Suppressor macrophage treated with lipopolysaccharide for 1 hour (primary cell): Measurements from ENCODE around the gene CD2.

Experiments used
- DNase-seq, 3 donors: peaks; one replicate each; pipeline ENCODE4 v3.0.0-alpha.2; 2020 to 2022

The CD2 gene

GRCh38 chr1:116762281-116762680 lies 8.1 kb downstream of the CD2 start:
- no peak for DNase-seq

DNA sequence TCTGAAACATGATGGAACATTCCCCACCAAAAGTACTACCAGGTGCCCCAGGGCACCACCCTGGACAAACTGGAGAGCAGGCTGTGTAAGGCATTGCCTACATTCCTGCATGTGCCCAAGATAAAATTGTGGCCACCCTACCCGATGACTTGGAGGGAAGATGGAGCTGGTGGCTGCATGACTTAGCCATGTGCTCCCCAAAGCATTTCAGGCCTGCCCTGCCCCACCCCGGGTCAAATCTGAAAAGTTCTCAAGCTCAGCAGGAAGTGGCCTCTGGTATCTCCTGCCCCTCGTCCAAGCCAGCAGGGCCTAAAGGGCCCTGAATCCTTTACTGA lies 8.5 kb downstream of the CD2 start:
- DNase-seq, result no peak

- no peak for DNase-seq
Measured at GRCh38 chr1:116763116-116763786, 9.0 kb downstream of the CD2 start.

DNA sequence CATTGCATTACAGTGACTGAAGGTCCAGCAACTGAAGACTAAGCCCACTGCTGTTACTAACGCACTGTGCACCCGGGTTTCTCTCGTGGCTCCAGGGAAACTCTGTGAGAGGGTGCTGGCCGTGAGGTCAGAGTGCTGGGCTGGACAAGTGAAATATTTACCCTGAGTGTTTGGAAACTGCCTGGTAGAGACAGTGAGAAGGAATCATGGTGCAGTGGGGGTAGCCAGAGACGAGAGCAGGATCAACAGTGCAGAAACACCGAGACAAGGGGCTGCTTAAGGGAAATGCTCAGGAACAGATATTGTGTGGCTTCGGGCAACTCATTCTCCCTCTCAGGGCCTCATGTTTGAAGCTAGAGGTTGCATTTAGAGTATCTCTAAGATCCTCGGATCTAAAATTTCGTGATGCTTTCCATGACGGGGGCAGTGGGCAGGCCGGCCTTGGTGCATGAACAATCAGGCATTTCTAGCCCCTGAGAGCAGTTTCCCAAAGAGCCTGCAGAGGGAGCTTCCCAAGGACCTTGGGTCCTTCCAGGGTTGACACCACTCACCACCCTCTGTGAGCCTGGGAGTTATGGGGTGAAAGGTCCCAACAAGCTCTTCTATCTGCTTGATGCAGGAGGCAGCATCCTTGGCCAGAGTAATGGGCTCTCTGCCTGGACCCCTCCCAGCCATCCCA lies 9.7 kb downstream of the CD2 start:
- peak in 2 of 3 donors; percentile 50 to 53 for DNase-seq

DNA sequence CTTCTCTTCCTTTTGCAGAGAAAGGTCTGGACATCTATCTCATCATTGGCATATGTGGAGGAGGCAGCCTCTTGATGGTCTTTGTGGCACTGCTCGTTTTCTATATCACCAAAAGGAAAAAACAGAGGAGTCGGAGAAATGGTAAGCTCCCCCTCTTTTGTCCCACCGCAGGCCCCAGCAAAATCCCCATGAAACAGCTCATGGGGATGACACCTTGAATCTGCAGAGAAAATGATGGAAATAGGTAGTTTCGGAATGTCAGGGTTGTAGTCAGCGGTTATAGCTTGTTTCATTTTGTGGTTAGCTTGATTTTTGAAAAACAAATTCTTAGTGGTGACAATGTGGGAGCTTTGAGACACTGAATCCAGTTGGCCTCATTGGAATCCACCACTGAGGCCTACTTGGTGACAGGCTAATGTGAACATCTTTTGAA lies 10.3 kb downstream of the CD2 start:
- no peak for DNase-seq

DNA sequence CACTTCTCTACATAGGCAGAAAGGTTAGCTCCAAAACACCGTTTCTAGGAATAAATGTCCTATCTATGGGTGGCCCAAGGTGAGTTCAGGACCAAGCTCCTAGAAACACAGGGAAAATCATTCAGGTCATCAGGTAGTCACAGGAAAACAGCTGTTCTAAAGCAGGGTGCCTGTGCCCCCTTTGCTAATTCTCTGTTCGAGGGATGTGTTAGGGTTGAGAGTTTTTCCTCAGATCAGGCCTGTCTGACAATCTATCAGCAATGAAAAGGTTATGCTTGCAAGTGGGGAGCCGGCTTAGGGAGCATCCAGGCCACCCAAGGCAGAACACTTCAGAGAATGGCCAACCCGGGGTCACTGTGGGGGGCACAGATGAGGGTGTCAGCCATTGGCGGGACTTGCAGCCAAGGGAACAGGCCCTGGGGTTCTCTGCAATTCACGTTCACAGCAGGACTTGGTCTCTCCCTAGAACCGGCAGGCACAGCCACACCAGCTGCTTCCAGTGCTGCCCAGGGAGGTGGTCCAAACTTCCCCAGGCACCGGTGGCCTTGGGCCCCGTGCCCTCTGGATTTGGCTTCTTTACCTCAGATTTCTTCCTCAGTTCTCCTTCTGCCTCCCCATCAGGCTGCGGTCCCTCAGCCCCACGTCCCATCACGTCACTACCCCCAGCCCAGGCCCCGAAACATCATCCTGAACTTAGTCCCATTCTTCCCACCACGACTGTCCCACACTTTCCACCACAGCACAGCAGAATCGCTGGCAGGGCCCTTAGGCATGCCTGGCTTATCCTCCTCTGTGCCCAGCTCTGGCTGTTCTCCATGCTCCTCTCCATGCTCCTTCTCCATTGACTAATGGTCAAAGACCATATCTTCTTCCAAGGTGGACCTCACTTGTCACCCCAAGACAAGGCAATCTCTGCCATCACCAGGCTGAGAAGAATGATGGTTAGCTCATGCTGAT lies 11.0 kb downstream of the CD2 start:
- no peak for DNase-seq

- DNase-seq, result peak in 2 of 3 donors; percentile 17 to 31
Measured at GRCh38 chr1:116765962-116766361, 11.7 kb downstream of the CD2 start.

- DNase-seq, result no peak
Measured at GRCh38 chr1:116766616-116767469, 12.6 kb downstream of the CD2 start.

DNA sequence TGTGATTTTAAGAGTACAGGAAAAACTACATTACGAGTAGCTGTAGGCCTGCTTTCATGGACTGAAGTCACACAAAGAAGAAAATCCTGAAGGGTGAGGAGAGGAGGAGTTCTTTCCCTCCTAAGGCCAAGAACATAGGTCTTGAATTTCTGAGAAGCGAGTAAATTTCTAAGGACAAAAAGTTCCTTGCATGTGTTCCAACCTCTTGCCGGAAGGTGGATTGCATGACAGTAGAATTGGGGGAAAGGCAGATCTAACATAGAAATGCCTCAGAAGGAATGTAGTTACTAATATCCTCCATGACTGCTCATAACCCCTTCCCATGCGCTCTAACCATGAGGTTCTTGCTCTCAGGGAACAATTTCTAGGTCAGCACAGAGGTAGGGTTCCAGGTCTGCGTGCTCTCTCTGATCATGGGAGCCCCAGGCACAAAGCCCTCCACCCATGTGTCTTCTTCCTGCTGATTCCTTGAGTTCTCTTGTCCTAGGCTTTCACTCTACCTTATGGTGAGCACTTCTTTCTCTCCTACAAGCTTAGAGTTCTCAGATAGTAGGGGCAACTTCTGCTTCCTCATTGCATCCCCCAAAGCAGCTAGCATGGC lies 13.7 kb downstream of the CD2 start:
- DNase-seq, result no peak

DNA sequence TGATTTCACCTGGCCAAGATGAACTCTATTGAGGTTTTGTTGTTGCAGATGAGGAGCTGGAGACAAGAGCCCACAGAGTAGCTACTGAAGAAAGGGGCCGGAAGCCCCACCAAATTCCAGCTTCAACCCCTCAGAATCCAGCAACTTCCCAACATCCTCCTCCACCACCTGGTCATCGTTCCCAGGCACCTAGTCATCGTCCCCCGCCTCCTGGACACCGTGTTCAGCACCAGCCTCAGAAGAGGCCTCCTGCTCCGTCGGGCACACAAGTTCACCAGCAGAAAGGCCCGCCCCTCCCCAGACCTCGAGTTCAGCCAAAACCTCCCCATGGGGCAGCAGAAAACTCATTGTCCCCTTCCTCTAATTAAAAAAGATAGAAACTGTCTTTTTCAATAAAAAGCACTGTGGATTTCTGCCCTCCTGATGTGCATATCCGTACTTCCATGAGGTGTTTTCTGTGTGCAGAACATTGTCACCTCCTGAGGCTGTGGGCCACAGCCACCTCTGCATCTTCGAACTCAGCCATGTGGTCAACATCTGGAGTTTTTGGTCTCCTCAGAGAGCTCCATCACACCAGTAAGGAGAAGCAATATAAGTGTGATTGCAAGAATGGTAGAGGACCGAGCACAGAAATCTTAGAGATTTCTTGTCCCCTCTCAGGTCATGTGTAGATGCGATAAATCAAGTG lies 14.3 kb downstream of the CD2 start:
- DNase-seq, result no peak

- DNase-seq, result peak in 1 of 3 donors; percentile 7
Measured at GRCh38 chr1:116769104-116769452, 14.8 kb downstream of the CD2 start.

- DNase-seq, result peak; percentile 27 to 58 (median 52)
Measured at GRCh38 chr1:116769561-116769977, 15.3 kb downstream of the CD2 start.

- no peak for DNase-seq
Measured at GRCh38 chr1:116769994-116770393, 15.8 kb downstream of the CD2 start.

DNA sequence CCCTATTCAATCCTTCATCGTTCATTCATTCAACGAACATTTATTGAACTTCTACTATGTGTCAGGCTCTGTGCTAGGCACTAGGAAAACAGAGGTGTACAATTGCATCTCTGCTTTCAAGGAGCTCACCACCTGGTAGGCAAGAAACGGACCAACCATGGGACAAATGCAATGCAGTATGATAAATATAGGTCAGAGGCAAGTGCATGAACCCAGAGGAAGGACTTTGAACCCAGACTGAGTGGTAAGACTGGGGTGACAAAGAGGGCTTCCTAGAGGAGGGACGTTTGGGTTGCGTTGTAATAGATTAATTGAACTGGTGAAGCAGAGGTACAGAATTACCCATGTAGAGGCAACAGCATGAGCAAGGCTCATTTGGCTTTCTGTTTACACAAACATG lies 16.4 kb downstream of the CD2 start:
- no peak for DNase-seq

GRCh38 chr1:116771997-116772647 lies 17.9 kb downstream of the CD2 start:
- no peak for DNase-seq

DNA sequence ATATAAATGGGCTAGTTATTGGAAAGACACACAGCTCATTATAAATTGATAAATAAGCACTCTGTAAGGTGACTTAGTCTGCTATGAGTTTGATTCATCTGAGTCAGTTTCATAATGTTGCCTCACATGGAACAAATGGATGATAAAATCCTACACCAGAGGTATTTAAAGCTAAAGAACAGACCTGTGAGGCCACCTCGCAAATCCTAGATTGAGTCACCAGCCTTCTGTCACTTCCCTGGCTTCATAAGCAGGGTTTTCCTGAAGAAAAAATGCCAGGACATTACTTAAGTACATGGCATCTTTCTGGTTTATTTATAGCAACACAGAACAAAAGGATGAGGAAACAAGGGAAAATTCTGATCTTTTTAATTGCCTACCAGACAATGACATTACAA lies 18.4 kb downstream of the CD2 start:
- peak in 2 of 3 donors; percentile 15 to 34 for DNase-seq

DNA sequence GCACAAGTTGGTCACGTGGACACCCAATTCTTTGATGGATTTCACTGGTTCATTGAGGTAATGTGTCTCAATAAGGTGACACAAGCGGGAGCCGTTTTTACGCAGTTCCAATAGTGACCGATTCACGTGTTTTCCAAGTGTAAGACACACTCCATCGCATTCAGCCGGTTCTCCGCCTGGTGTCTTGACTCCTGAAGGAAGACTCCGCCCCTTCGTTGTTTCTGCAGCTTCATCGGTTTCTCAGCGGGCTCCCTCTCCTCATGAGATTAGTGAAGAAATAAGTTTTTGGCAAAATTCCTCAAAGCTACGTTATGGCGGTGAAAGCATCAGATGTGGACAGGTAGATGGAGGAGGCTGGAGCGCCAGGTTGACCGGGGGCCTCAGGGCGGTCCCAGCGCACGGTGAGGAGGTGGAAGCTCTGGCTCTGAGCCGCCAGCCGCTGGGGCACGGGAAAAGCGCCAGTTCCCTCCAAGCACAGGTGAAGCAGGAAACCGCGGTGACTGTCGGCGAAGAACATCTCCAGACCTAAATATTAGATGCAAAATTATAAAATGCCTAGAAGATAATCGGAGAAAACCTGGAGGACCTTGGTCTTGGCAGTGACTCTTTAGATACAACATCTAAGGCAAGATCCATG lies 21.0 kb downstream of the CD2 start:
- no peak for DNase-seq

DNA sequence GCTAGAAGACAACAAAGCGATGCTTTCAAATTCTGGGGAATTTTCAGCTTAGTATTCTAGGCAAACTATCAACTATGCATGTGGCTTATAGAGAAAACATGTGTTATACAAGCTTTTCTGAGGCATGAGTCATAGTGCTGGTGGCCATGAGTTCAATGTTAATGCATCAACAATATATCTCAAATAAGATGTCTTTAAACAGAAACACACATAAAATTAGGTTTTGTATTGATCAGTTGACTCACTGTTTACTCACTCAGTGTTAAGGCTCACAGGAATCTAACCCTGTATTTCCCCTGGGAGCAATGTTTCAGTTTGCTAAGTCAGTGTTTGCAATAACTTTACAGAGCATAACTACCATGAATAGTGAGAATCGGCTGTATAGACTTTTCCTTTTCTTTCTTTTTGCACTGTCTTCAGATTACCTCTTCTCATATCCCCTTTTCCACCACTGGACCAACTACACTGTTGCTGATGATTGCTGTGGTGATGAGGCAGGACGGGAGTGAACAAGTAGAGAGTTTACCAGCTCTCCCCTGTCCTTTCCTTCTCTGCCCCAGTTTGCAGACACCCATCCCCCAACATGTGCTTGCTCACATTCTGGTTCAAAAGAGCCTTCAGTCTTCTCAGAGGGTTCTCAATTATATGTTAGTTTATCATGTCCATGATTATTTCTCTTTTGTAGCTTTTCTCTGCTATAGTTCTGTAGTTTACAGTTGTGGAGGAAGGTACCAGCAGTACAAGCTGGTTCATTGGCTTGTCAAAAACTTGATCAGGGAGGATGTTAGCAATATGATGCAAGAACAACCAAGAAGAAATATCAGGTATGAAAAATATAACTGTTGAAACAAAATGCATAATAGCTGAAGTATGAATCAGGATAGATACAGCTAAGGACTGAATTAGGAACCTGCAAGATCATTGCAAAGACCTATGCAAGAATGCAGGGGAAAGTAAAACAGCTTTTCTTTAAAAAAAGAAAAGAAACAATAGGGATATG lies 23.9 kb downstream of the CD2 start:
- DNase-seq, result peak; percentile 15 to 45 (median 38)

- no peak for DNase-seq
Measured at GRCh38 chr1:116781034-116781433, 26.8 kb downstream of the CD2 start.
